GM18499 (cell line): ENCODE results near the gene DDX27.
"Not testable (repeated sequence)": the region's sequence is repeated elsewhere in the genome, so short reads cannot be mapped to it uniquely, and the experiment has no call there.

Experiments used
- ATAC-seq: cut with Tn5 transposase; IDR thresholded peaks from one replicate; pipeline ENCODE4 v1.9.1; 2021; ENCODE audit warnings: moderate number of reproducible peaks; ENCODE audit not compliant: insufficient read depth, unreplicated experiment

DDX27 gene, protein sequence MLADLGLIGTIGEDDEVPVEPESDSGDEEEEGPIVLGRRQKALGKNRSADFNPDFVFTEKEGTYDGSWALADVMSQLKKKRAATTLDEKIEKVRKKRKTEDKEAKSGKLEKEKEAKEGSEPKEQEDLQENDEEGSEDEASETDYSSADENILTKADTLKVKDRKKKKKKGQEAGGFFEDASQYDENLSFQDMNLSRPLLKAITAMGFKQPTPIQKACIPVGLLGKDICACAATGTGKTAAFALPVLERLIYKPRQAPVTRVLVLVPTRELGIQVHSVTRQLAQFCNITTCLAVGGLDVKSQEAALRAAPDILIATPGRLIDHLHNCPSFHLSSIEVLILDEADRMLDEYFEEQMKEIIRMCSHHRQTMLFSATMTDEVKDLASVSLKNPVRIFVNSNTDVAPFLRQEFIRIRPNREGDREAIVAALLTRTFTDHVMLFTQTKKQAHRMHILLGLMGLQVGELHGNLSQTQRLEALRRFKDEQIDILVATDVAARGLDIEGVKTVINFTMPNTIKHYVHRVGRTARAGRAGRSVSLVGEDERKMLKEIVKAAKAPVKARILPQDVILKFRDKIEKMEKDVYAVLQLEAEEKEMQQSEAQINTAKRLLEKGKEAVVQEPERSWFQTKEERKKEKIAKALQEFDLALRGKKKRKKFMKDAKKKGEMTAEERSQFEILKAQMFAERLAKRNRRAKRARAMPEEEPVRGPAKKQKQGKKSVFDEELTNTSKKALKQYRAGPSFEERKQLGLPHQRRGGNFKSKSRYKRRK

GRCh38 chr20:49219091-49219923 is at the start of gene DDX27:
Gene DDX27 (plus strand): TSS chr20:49219416. CDS start chr20:49219449, 33 bp downstream.
- peak; percentile 66 for ATAC-seq

DNA sequence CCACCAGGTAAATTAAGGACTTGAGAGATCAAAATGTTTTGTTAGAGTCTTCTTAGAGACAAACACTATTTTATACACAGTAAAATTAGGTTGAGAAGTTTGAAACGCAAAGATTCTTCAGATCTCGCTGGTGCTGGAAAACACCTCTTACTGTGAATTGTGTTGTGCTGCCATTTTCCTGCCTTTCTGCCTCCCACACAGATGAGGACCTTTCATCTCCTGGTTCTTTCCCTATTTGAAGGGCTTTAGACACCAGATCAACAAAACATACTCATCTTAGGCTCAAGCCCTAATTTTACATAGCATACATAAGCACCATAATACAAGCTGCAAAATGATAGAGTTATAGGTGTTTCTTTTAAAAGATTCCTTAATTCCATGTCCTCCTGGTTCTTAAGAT is 49.7 kb upstream of the DDX27 start:
- ATAC-seq, result no peak

- ATAC-seq, result no peak
These were observed 48.5 kb upstream of the DDX27 start for GRCh38 chr20:49170714-49171113.

GRCh38 chr20:49171909-49172308 is 47.3 kb upstream of the DDX27 start:
- no peak for ATAC-seq

DNA sequence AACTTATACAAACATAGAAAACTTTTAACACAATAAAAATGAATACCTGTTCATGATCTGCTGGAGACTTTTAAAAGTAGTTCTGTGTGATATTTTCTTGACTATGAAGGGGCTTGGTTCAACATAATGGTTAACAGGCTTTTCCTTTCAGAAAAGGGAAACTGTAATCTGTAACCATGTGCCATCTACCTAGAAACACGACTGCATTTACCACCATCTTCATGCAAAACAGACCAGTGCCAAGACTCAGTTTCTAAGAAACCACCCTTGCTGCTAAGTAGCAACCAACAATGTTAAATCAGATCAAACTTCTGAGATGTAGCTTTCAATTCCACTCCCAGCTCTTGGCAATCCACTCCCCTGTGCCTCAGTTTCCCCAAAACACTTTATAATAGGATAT is 46.8 kb upstream of the DDX27 start:
- no peak for ATAC-seq

DNA sequence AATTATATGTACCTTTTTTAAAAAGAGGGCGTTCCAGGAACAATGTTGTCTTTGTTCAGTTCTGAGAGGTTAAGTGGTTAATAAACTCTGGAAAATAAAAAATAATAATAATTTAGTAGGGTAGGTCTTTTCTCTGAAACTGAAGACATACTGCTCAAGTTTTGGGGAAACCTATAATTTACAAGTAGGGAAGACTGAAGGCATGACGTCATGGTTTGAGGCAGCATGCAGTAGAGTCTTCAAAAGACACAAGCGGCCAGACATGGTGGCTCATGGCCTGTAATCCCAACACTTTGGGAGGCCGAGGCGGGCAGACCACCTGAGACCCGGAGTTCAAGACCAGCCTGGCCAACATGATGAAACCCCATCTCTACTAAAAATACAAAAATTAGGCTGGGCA is 45.0 kb upstream of the DDX27 start:
- ATAC-seq, result no peak

- no peak for ATAC-seq
These were observed 39.6 kb upstream of the DDX27 start for GRCh38 chr20:49179368-49180277.

- no peak for ATAC-seq
These were observed 37.8 kb upstream of the DDX27 start for GRCh38 chr20:49181265-49181877.

GRCh38 chr20:49183444-49183843 is 35.8 kb upstream of the DDX27 start:
- no peak for ATAC-seq

DNA sequence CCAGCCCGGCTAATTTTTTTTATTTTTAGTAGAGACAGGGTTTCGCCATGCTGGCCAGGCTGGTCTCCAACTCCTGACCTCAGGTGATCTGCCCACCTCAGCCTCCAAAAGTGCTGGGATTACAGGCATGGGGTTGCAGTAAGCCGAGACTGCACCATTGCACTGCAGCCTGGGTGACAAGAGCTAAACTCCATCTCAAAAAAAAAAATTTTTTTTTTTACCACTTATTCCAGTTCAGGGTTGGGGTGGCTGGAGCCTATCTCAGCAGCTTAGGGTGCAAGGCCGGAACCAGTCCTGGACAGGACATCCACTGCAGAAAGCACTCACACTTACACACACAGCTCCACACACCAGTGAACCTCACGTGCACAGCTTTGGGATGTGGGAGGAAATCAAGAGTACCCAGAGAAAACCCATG is 35.1 kb upstream of the DDX27 start:
- ATAC-seq, result not testable (repeated sequence)

GRCh38 chr20:49184691-49185070 is 34.5 kb upstream of the DDX27 start:
- ATAC-seq, result no peak

DNA sequence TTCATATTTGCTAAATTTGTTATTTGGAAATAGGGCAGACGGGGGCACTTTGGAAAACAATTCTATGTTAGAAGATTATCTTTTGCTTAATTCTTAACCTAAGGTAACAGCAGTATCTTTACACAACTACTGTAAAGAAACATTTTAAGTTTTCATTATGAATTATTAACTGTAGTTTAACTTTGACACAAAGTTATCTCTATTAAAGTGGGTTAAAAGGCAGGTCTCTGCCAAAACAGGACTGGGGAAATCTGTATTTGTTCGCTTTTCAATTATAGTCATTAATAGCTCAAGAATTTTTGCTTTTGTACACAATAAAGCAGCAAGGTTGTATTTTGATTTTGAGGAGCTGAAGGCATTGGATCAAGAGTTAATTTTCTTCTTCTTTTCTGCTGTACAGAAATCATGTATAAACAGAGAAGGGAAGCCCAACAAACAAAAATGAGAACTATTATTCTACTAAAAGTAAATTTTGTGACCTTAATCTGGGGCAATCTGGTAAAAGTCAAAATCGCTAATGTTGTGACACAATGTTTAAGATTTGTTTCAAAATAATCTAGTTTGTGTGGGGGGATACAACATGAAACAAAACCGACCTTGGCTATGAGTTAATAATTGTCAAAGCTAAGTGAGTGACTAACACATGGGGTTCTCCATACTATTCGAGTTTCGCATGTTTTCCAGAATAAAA is 34.0 kb upstream of the DDX27 start:
- ATAC-seq, result no peak

DNA sequence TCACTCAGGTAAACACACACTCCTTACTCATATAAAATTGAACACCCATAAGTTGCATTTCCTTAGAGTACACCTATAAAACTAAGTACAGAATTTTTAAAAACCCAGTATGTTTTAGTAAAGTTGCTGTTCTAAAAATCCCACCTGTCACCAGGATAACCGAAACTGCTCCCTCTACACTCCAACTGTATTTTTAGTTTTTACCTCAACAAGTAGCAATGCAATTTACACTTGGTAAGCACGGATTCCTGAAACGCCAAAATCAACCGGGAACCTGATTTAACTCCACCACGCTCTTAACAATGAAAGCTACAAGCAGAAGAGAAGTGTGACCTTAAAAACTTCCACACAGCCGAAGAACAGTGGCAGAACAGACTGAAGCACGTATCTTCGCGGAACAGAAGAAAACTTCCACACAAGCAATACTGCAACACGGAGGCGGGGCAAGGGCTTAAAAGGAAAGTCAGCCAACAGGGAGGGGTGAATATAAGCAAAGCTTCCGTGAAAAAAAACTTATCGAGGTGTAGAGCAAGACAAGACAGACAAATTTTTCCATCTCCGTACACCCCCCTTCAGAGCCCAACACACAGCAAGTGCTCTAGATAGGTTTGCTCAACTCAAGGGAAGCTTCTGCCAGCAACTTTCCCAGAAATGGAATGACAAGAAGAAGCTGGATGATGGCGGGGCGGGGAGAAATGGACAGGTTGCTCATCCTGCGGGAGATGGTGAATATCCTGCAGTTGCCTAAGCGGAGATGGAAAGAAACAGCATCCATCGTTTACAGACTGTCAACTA is 32.5 kb upstream of the DDX27 start:
- no peak for ATAC-seq

GRCh38 chr20:49187330-49187850 is 31.8 kb upstream of the DDX27 start:
- ATAC-seq, result no peak

GRCh38 chr20:49187851-49188641 is 31.2 kb upstream of the DDX27 start, which contains the start of gene STAU1:
Gene STAU1 (minus strand): TSS chr20:49188334. CDS start chr20:49166201, 22,133 bp downstream.
- peak; percentile 43 for ATAC-seq

- not testable (repeated sequence) for ATAC-seq
These were observed 26.2 kb upstream of the DDX27 start for GRCh38 chr20:49192944-49193518.
